ENCODE measurements around the gene MAPK14.

MAPK14 gene

GRCh38 chr6:36073587-36073986, 46.0 kb downstream of the MAPK14 start:
- no peak for TF ChIP-seq CTCF (IDR thresholded peaks at IDR 0.05)
- Histone ChIP-seq H3K4me3 (no peak overlapping the region), H3K27ac (no peak overlapping the region), H3K9me3 (no peaks in the 10 kb centered on the region), H3K27me3 (no peaks in the 10 kb centered on the region), H3K36me3 (peaks cover 21 to 24% (median 22%) of the 10 kb centered on the region in 3 donors), H3K4me1 (peaks cover 0 to 10% (median 4%) of the 10 kb centered on the region in 4 donors)
- intact Hi-C loops (cut with DNase I; ENCODE audit: low total_unique reads): no loop called here
- DNase-seq: no peak

DNA sequence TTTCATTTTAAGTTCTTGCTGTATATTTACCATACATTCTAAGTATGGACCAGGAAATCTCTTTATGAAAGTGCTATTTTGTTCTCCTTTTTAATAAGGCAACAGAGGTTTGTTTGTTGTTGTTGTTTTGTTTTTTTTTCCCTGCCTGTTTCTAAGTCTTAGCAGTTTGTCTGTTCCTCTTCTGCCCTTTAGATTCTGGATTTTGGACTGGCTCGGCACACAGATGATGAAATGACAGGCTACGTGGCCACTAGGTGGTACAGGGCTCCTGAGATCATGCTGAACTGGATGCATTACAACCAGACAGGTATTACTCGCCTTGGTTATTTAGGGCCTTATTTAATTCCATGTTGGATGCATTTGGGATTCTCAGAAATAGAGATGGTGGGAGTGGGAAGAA, 48.0 kb downstream of the MAPK14 start:
- intact Hi-C loops (cut with DNase I; ENCODE audit: low total_unique reads): no loop called here
- H3K27ac ChIP-seq: no peak overlapping the region

DNA sequence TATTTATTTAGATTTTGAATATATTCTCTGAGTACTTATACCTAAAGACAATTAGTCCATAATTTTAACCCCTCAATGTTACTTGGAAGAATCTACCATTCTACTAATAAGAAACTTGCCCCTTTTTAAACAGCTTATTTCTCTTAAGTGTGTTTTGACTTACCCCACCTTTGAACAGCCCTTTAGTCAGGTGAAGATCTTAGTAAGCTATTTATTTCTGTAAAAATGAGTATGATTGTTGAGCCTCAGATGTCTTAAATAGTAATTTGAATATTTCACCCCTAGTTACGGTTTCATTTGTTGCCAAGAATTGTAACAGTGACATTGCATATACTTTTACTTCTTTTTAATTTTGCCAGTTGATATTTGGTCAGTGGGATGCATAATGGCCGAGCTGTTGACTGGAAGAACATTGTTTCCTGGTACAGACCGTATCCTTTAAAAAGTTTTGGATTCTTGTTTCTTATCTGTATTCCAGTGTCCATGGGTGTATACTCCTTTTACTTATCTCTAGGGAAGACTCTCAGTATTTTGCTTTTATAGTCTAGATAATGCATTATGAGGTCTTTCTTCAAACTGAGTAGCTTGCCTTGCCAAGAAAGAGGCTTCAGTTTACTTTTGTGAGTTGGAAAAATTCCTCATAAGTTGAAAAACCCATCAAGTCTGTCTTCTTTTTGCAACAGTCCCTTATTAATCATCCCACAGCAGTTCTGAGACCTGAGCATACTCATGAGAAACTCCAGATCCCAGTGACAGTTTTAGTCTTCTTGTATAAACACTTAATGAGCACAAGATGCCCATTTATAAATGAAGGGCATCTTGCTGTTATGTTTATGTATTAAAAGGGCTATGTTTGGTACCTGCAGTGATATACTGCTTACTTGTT, 48.8 kb downstream of the MAPK14 start:
- Histone ChIP-seq H3K9me3 (no peaks in the 10 kb centered on the region), H3K4me3 (no peak overlapping the region), H3K4me1 (no peaks in the 10 kb centered on the region), H3K27ac (no peak overlapping the region), H3K36me3 (peaks cover 45 to 48% (median 46%) of the 10 kb centered on the region in 3 donors), H3K27me3 (no peaks in the 10 kb centered on the region)
- intact Hi-C loops (cut with DNase I; ENCODE audit: low total_unique reads): no loop called here
- no peak for TF ChIP-seq CTCF (IDR thresholded peaks at IDR 0.05)
- no peak for DNase-seq

More for the DNA sequence above, 48.0 kb downstream of the MAPK14 start:
- Histone ChIP-seq H3K4me3 (no peak overlapping the region), H3K36me3 (peaks cover 37 to 40% (median 38%) of the 10 kb centered on the region in 3 donors), H3K27me3 (no peaks in the 10 kb centered on the region), H3K4me1 (no peaks in the 10 kb centered on the region), H3K9me3 (no peaks in the 10 kb centered on the region)
- no peak for TF ChIP-seq CTCF (IDR thresholded peaks at IDR 0.05)
- DNase-seq: no peak

GRCh38 chr6:36078159-36078558, 50.6 kb downstream of the MAPK14 start:
- no peaks in the 10 kb centered on the region for H3K4me1 ChIP-seq
- H3K27me3 ChIP-seq: no peaks in the 10 kb centered on the region
- H3K27ac ChIP-seq: no peak overlapping the region
- no peak for DNase-seq
- H3K36me3 ChIP-seq: peaks cover 60 to 64% (median 62%) of the 10 kb centered on the region in 3 donors
- intact Hi-C loops (cut with DNase I; ENCODE audit: low total_unique reads): no loop called here
- no peak for TF ChIP-seq CTCF (IDR thresholded peaks at IDR 0.05)
- H3K9me3 ChIP-seq: no peaks in the 10 kb centered on the region
- H3K4me3 ChIP-seq: no peak overlapping the region

- peaks cover 75 to 78% (median 77%) of the 10 kb centered on the region in 3 donors for H3K36me3 ChIP-seq
- intact Hi-C loops (cut with DNase I; ENCODE audit: low total_unique reads): no loop called here
Observed at GRCh38 chr6:36079601-36080000, 52.0 kb downstream of the MAPK14 start.

More at GRCh38 chr6:36079601-36080000, 52.0 kb downstream of the MAPK14 start:
- Histone ChIP-seq H3K27me3 (no peaks in the 10 kb centered on the region), H3K4me1 (no peaks in the 10 kb centered on the region), H3K4me3 (no peak overlapping the region), H3K9me3 (no peaks in the 10 kb centered on the region), H3K27ac (no peak overlapping the region)
- no peak for DNase-seq
- TF ChIP-seq CTCF (IDR thresholded peaks at IDR 0.05): no peak
